GM23338 (cell line): Measurements from ENCODE around the gene RTL10.

ENCODE experiments used
- EZH2 ChIP-seq: fragments of 200-600 bp; sonication (generic); IDR thresholded peaks from one replicate; pipeline ENCODE4 v1.8.0; 2017; ENCODE audit warnings: antibody characterized with exemption, mild to moderate bottlenecking, low read depth; ENCODE audit not compliant: unreplicated experiment
- JUNB ChIP-seq: IDR thresholded peaks from one replicate; pipeline ENCODE4 v1.6.1; 2016; ENCODE audit warnings: antibody characterized with exemption; ENCODE audit not compliant: unreplicated experiment
- POLR2AphosphoS5 ChIP-seq: IDR thresholded peaks from 2 replicates; pipeline ENCODE4 v1.6.1; 2016; ENCODE audit warnings: antibody characterized with exemption, low read depth
- TF ChIP-seq, protein P1 (sequence below), 2 experiments: fragments of 200-600 bp in 1 of 2; sonication (generic) in 1 of 2; conservative IDR thresholded peaks; 2 replicates each; pipeline versions ENCODE4 v1.5.1 to v1.6.1; 2016 to 2017; ENCODE audit warnings: antibody characterized with exemption in 2 of 2, low read depth in 2 of 2, mild to moderate bottlenecking in 2 of 2, moderate library complexity in 1 of 2

DNA sequence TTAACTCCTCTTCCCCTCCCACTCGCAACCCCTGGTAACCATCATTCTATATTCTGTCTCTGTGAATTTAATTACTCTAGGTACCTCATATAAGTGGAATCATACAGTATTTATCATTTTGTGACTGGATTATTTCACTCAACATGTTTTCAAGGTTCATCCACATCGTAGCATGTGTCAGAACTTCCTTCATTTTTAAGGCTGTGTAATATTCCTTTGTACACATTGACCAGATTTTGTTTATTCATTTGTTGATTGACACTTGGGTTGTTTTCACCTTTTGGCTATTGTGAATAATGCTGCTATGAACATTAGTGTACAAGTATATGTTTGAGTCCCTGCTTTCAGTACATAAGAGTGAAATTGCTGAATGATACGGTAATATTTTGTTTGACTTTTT is 2.7 kb upstream of the RTL10 start:
- TF ChIP-seq JUNB (no peak), POLR2AphosphoS5 (no peak), EZH2 (no peak)
- TF ChIP-seq, protein P1, sequence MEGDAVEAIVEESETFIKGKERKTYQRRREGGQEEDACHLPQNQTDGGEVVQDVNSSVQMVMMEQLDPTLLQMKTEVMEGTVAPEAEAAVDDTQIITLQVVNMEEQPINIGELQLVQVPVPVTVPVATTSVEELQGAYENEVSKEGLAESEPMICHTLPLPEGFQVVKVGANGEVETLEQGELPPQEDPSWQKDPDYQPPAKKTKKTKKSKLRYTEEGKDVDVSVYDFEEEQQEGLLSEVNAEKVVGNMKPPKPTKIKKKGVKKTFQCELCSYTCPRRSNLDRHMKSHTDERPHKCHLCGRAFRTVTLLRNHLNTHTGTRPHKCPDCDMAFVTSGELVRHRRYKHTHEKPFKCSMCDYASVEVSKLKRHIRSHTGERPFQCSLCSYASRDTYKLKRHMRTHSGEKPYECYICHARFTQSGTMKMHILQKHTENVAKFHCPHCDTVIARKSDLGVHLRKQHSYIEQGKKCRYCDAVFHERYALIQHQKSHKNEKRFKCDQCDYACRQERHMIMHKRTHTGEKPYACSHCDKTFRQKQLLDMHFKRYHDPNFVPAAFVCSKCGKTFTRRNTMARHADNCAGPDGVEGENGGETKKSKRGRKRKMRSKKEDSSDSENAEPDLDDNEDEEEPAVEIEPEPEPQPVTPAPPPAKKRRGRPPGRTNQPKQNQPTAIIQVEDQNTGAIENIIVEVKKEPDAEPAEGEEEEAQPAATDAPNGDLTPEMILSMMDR (conservative IDR thresholded peaks at IDR 0.05; ENCODE audit: low read depth in 2 of 2) = no peak
